GM12878 (cell line): ENCODE measurements around the gene DIO3. TPM values are rescaled to one million over a fixed set of nuclear protein-coding genes. Genes with fewer than 3 reads are reported as not detected.

Experiments
- ATAC-seq: fragments of 200-7000 bp; cut with Tn5 transposase; 3 replicates; pipeline ENCODE4 v1.9.1; 2020; ENCODE audit warnings: mild to moderate bottlenecking, moderate library complexity
- BruUV-seq: library from RNA; stranded (reverse); fragments of 400-500 nt; replicated peaks from 2 replicates; lab custom pipeline; 2021; lab: Mats Ljungman, UMichigan
- CTCF ChIA-PET: fragments of 300-600 bp; sonication (Branson Sonifier 250); formaldehyde crosslinking; extraction: SDS; loops from one replicate; lab custom pipeline; 2021; ENCODE audit warnings: inconsistent platforms; lab: Yijun Ruan, JAX
- POLR2A ChIA-PET: fragments of 350-600 bp; formaldehyde crosslinking; extraction: SDS; loops from one replicate; lab custom pipeline; 2021; ENCODE audit warnings: inconsistent platforms; lab: Charles Lee
- RAD21 ChIA-PET: fragments of 300-600 bp; sonication (Branson Sonifier 250); formaldehyde crosslinking; loops from one replicate; lab custom pipeline; 2023; ENCODE audit warnings: antibody characterized with exemption; ENCODE audit not compliant: unreplicated experiment; lab: Charles Lee
- SMC1A ChIA-PET: fragments of 300-600 bp; sonication (Branson Sonifier 250); formaldehyde crosslinking; loops from one replicate; lab custom pipeline; 2023; ENCODE audit not compliant: unreplicated experiment, uncharacterized antibody; lab: Charles Lee
- DNase-seq: peaks from one replicate; pipeline ENCODE4 v3.0.0-alpha.2; 2011; ENCODE audit warnings: low read depth, low spot score
- FAIRE-seq: peaks from 3 replicates; lab custom pipeline; 2011; peaks lifted over from hg19 to GRCh38; lab: Jason Lieb, UNC
- H2AFZ ChIP-seq: 2 replicates; pipeline ENCODE4 v1.6.0; 2011; ENCODE audit warnings: low read depth, low read length, control low read depth; ENCODE audit not compliant: control insufficient read depth
- H3K27ac ChIP-seq: 2 replicates; pipeline ENCODE4 v1.5.1; 2011; ENCODE audit warnings: control low read depth; ENCODE audit not compliant: control insufficient read depth, insufficient read depth
- H3K27me3 ChIP-seq, 2 experiments: replicated peaks in 1 of 2; 2 replicates each; pipeline versions ENCODE4 v1.6.0 to v1.6.1; 2011; ENCODE audit warnings: low read length in 1 of 2; ENCODE audit not compliant: control insufficient read depth in 2 of 2, insufficient read depth in 2 of 2
- H3K36me3 ChIP-seq, 2 experiments: 2 replicates each; pipeline ENCODE4 v1.5.1; 2011; ENCODE audit warnings: low read length in 1 of 2; ENCODE audit not compliant: control insufficient read depth in 2 of 2, insufficient read depth in 2 of 2
- H3K4me1 ChIP-seq: 2 replicates; pipeline ENCODE4 v1.6.1; 2011; ENCODE audit warnings: mild to moderate bottlenecking, low read length, moderate library complexity, mixed read lengths; ENCODE audit not compliant: control insufficient read depth, insufficient read depth
- H3K4me2 ChIP-seq: 2 replicates; pipeline ENCODE4 v1.6.0; 2011; ENCODE audit warnings: control low read depth; ENCODE audit not compliant: control insufficient read depth, insufficient read depth
- H3K4me3 ChIP-seq: fragments of 200-600 bp; sonication (generic); 2 replicates; pipeline ENCODE4 v1.5.1; 2016
- H3K79me2 ChIP-seq: 2 replicates; pipeline ENCODE4 v1.6.0; 2011; ENCODE audit warnings: low read length; ENCODE audit not compliant: control insufficient read depth, insufficient read depth
- H3K9ac ChIP-seq: 2 replicates; pipeline ENCODE4 v1.8.0; 2011; ENCODE audit warnings: low read length, control low read depth, mixed read lengths; ENCODE audit not compliant: control insufficient read depth, insufficient read depth
- H3K9me3 ChIP-seq: replicated peaks from 3 replicates; pipeline ENCODE4 v1.5.1; 2011; ENCODE audit warnings: mild to moderate bottlenecking, low read length; ENCODE audit not compliant: control insufficient read depth, insufficient read depth
- H4K20me1 ChIP-seq: 2 replicates; pipeline ENCODE4 v1.6.0; 2011; ENCODE audit not compliant: control insufficient read depth, insufficient read depth
- E4F1 ChIP-seq: fragments of 450-650 bp; IDR thresholded peaks from 2 replicates; pipeline ENCODE4 v1.6.1; 2018; ENCODE audit warnings: borderline replicate concordance, mild to moderate bottlenecking; ENCODE audit not compliant: partially characterized antibody
- FOXK2 ChIP-seq: fragments of 450-650 bp; IDR thresholded peaks from 2 replicates; pipeline ENCODE4 v1.6.1; 2017; ENCODE audit warnings: mild to moderate bottlenecking, moderate library complexity
- HDAC2 ChIP-seq: fragments of 200-600 bp; sonication (generic); IDR thresholded peaks from 2 replicates; pipeline ENCODE4 v1.6.1; 2017
- HSF1 ChIP-seq: fragments of 150-350 bp; IDR thresholded peaks from 2 replicates; pipeline ENCODE4 v1.6.1; 2014; ENCODE audit warnings: mild to moderate bottlenecking, low read depth, low read length
- NRF1 ChIP-seq: conservative IDR thresholded peaks from 2 replicates; pipeline ENCODE4 v1.6.1; 2011; ENCODE audit warnings: mild to moderate bottlenecking, low read depth, low read length, improper control_type of control experiment
- PKNOX1 ChIP-seq: fragments of 450-650 bp; IDR thresholded peaks from 2 replicates; pipeline ENCODE4 v1.6.1; 2016; ENCODE audit warnings: mild to moderate bottlenecking
- RELA ChIP-seq: fragments of 450-650 bp; IDR thresholded peaks from 2 replicates; pipeline ENCODE4 v1.8.0; 2014; ENCODE audit warnings: borderline replicate concordance; ENCODE audit not compliant: partially characterized antibody
- SMC3 ChIP-seq: IDR thresholded peaks from 2 replicates; pipeline ENCODE4 v1.6.1; 2011; ENCODE audit warnings: low read length, improper control_type of control experiment, borderline replicate concordance
- SREBF2 ChIP-seq: IDR thresholded peaks from 2 replicates; pipeline ENCODE4 v1.6.1; 2012; ENCODE audit warnings: mild to moderate bottlenecking, low read length
- TCF7 ChIP-seq: IDR thresholded peaks from 2 replicates; pipeline ENCODE4 v1.6.1; 2014; ENCODE audit warnings: antibody characterized with exemption, borderline replicate concordance
- ZNF217 ChIP-seq: fragments of 450-650 bp; IDR thresholded peaks from 2 replicates; pipeline ENCODE4 v1.6.1; 2017; ENCODE audit warnings: antibody characterized with exemption, mild to moderate bottlenecking
- WGBS: methylation state at CpG from one replicate; pipeline ENCODE4 v1.1.6; 2016; ENCODE audit warnings: low lambda C conversion rate; ENCODE audit not compliant: insufficient replicate concordance, insufficient coverage; ENCODE audit errors: missing lambda C conversion rate; 5-methylcytosine and 5-hydroxymethylcytosine counted together
- in situ Hi-C: fragments of 300-500 bp; cut with MboI; formaldehyde crosslinking; loops from 9 replicates; pipeline ENCODE4 v1.14.3; 2018; ENCODE audit warnings: mixed read lengths
- intact Hi-C: fragments of 100-400 bp; cut with micrococcal nuclease; formaldehyde crosslinking; loops from one replicate; pipeline ENCODE4 v1.14.2; 2022; ENCODE audit not compliant: unreplicated experiment
- polyA plus RNA-seq, 11 experiments: library from polyadenylated mRNA; depleted of rRNA in 4 of 11; unstranded in 6 of 11; stranded (reverse) in 5 of 11; fragments of >200 nt; fragmentation: Nextera tagmentation in 4 of 11; fragmentation: Illumina TruSeq in 1 of 11; extraction: Ambion mirVana in 4 of 11; extraction: Trizol in 1 of 11; gene quantifications; 1 replicate in 1 of 11; 2 replicates in 10 of 11; pipeline versions ENCODE4 v1.2.1 to v1.2.3, GENCODE V29; 2011 to 2016; ENCODE audit warnings: inconsistent platforms in 2 of 11, missing spikeins in 2 of 11, low read depth in 1 of 11
- total RNA-seq, 4 experiments: library from RNA; depleted of rRNA in 3 of 4; stranded (reverse); fragments of >200 nt in 3 of 4; fragmentation: Illumina TruSeq in 1 of 4; extraction: Trizol in 1 of 4; gene quantifications; 2 replicates each; pipeline versions ENCODE4 v1.2.1 to v1.2.3, GENCODE V29; 2013 to 2021

The DIO3 gene
- total and polyA plus RNA-seq, 10 of the 15 experiments (the other 5 are each of a cell fraction or from before 2014, with no cell fraction given) = not detected

GRCh38 chr14:101575581-101575980 lies 14.3 kb downstream of the DIO3 start:
- H3K4me2 ChIP-seq = no peak overlapping the region
- RAD21 ChIA-PET = no interaction called here
- no peaks in the 10 kb centered on the region for H3K27me3 ChIP-seq
- no peaks in the 10 kb centered on the region for H3K36me3 ChIP-seq
- no peaks in the 10 kb centered on the region for H3K4me1 ChIP-seq
- TF ChIP-seq E4F1 (no peak), HSF1 (no peak), SMC3 (no peak), PKNOX1 (no peak), HDAC2 (no peak), TCF7 (no peak), NRF1 (no peak), RELA (no peak), FOXK2 (no peak), ZNF217 (no peak), SREBF2 (no peak)
- TF ChIP-seq, all 136 proteins: peak for 0
- ChIA-PET SMC1A (no interaction called here), POLR2A (interaction anchor here (0.6 kb wide), 1 partner anchor 166 kb away, joined by 3 read pairs; no protein-coding TSS in a partner anchor), CTCF (no interaction called here)
- in situ Hi-C loops (no loop called here), intact Hi-C loops (no loop called here)
- Histone ChIP-seq H3K4me3 (no peak overlapping the region), H2AFZ (no peak overlapping the region), H3K27ac (no peak overlapping the region), H4K20me1 (no peaks in the 10 kb centered on the region), H3K9ac (no peak overlapping the region), H3K79me2 (no peaks in the 10 kb centered on the region), H3K9me3 (no peaks in the 10 kb centered on the region)
- 62% methylated on average over 4 of the region's 4 CpGs for WGBS
- no peak for FAIRE-seq
- BruUV-seq = no TSS peak
- no peak for ATAC-seq
- DNase-seq = no peak
